Stomach smooth muscle (tissue), 2 donors: ENCODE data around the gene HHATL.
A peak's percentile ranks its signal among the peaks of the same experiment; 100 is the strongest.

Source experiments
- H3K27ac ChIP-seq: one replicate; pipeline ENCODE4 v1.7.0; 2013; ENCODE audit warnings: mild to moderate bottlenecking, low read length, inconsistent platforms
- H3K27me3 ChIP-seq, 2 donors: one replicate each; pipeline ENCODE4 v1.7.0; 2013; ENCODE audit warnings: low read length in 2 of 2; ENCODE audit not compliant: insufficient read depth in 2 of 2, control insufficient read depth in 1 of 2
- H3K36me3 ChIP-seq, 2 donors: one replicate each; pipeline ENCODE4 v1.7.0; 2013; ENCODE audit warnings: low read length in 2 of 2; ENCODE audit not compliant: control insufficient read depth in 2 of 2, insufficient read depth in 2 of 2
- H3K4me1 ChIP-seq: one replicate; pipeline ENCODE4 v1.7.0; 2013; ENCODE audit warnings: low read length; ENCODE audit not compliant: control insufficient read depth, insufficient read depth
- H3K4me3 ChIP-seq, 2 donors: one replicate each; pipeline ENCODE4 v1.7.0; 2013; ENCODE audit warnings: low read length in 2 of 2
- H3K9ac ChIP-seq, 2 donors: one replicate each; pipeline ENCODE4 v1.7.0; 2013; ENCODE audit warnings: low read length in 2 of 2, mild to moderate bottlenecking in 1 of 2
- H3K9me3 ChIP-seq, 2 donors: one replicate each; pipeline ENCODE4 v1.7.0; 2013; ENCODE audit warnings: low read length in 2 of 2; ENCODE audit not compliant: control insufficient read depth in 2 of 2
- donor health status: healthy.
- donor health status: Pancreatic carcinoma.

Gene HHATL

DNA sequence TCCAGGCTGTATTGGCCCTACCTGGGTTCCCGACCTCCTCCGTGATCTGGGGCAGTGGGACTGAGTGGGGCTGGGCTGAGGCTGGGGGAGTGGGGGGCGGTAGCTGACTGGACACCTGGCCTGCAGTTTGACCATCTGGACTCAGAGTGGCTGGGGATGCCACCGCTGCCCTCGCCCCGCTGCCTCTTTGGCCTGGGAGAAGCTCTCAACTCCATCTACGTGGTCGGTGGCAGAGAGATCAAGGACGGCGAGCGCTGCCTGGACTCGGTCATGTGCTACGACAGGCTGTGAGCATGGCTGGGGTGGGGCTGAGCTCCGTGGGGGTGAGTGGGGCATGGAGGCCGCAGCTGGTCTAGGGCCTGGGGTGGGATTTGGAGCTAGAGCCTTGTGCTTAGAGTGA, 14.6 kb downstream of the HHATL start:
- Histone ChIP-seq H3K36me3 (no peaks in the 10 kb centered on the region), H3K9me3 (no peaks in the 10 kb centered on the region), H3K4me3 (no peak overlapping the region), H3K27ac (no peak overlapping the region), H3K9ac (no peak overlapping the region), H3K27me3 (peaks cover 9% of the 10 kb centered on the region in 2 donors), H3K4me1 (peaks cover 24% of the 10 kb centered on the region)

DNA sequence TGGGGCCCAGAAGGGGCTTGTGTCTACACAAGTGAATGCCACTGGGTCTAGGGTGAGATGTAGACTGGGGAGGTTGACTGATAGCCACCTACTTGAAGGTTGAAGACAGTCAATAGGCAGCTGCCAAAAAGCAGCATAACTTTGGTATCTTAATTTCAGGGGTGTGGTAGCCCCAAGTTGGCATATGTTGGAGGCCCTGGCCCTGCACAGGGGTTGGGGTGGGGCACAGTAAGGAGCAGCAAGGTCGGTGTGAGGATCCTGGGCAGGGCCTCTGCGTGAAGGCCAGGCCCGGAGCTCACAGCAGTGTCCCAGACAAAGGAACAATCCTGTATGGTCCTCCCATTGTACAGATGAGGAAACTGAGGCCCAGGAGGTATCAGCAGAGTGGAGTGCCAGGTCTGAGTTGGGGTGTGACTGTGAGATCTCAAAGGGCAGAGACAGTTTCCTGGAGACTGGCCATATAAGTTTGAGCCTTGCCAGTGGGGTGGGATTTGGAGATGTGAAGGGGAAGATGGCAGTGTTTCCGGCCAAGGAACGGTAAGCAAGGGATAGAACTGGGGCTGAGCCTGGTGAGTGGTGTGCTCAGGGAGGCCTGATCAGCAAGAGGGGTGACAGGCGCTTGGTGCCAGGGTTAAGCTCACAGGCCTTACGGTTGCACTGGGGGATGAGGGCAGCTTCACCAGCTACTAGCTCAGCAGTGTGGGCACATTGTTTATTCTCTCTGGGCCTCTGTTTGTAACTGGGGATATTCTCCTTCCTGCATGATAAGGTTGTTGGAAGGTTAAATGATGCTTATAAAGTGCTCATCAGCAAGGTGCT, 15.6 kb downstream of the HHATL start:
- Histone ChIP-seq H3K36me3 (no peaks in the 10 kb centered on the region), H3K9ac (no peak overlapping the region), H3K27me3 (peaks cover 9% of the 10 kb centered on the region in 2 donors), H3K9me3 (no peaks in the 10 kb centered on the region), H3K4me1 (peaks cover 24% of the 10 kb centered on the region), H3K4me3 (no peak overlapping the region), H3K27ac (no peak overlapping the region)

DNA sequence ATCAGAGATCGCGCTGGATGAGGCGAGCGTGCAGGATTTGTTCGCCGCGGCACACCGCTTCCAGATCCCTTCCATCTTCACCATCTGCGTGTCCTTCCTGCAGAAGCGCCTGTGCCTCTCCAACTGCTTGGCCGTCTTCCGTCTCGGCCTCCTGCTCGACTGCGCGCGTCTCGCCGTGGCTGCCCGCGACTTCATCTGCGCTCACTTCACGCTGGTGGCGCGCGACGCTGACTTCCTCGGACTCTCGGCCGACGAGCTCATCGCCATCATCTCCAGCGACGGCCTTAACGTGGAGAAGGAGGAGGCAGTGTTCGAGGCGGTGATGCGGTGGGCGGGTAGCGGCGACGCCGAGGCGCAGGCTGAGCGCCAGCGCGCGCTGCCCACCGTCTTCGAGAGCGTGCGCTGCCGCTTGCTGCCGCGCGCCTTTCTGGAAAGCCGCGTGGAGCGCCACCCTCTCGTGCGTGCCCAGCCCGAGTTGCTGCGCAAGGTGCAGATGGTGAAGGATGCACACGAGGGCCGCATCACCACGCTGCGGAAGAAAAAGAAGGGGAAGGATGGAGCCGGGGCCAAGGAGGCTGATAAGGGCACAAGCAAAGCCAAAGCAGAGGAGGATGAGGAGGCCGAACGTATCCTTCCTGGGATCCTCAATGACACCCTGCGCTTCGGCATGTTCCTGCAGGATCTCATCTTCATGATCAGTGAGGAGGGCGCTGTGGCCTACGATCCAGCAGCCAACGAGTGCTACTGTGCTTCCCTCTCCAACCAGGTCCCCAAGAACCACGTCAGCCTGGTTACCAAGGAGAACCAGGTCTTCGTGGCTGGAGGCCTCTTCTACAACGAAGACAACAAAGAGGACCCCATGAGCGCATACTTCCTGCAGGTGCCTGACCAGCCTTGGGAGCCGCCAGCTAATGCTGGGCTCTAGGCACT, 16.4 kb downstream of the HHATL start:
- Histone ChIP-seq H3K27me3 (peaks cover 9% of the 10 kb centered on the region in 2 donors), H3K9me3 (no peaks in the 10 kb centered on the region), H3K27ac (no peak overlapping the region), H3K4me3 (peak overlapping the region; percentile 33 to 67), H3K36me3 (no peaks in the 10 kb centered on the region), H3K9ac (no peak overlapping the region), H3K4me1 (peaks cover 24% of the 10 kb centered on the region)

DNA sequence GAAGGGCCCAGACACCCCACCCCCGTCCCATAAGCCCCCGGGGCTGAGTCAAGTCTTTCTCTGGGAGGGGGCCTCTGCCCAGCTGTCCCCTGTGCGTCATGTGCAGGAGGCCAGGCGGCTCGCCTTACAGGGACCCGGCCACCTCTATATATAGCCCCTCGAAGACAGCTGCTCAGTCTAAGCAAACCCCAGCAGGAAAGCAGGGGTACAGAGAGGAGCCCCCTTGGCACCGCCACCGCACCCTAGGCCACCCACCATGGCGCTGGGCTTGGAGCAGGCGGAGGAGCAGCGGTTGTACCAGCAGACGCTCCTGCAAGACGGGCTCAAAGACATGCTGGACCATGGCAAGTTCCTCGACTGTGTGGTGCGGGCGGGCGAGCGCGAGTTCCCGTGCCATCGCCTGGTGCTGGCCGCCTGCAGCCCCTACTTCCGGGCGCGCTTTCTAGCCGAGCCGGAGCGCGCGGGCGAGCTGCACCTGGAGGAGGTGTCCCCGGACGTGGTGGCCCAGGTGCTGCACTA, 17.2 kb downstream of the HHATL start, which contains the start of gene KLHL40:
TSS of gene KLHL40 (plus strand) at position 175 of the 519 bp plus-strand sequence. CDS start at position 257, 82 bp downstream.
- H3K36me3 ChIP-seq, result no peaks in the 10 kb centered on the region
- H3K27ac ChIP-seq, result no peak within 1 kb of the TSS
- peaks cover 9% of the 10 kb centered on the region in 2 donors for H3K27me3 ChIP-seq
- H3K9me3 ChIP-seq, result no peaks in the 10 kb centered on the region
- H3K4me3 ChIP-seq, result peak within 1 kb of the TSS; percentile 33 to 67
- no peak within 1 kb of the TSS for H3K9ac ChIP-seq
- H3K4me1 ChIP-seq, result peaks cover 24% of the 10 kb centered on the region

DNA sequence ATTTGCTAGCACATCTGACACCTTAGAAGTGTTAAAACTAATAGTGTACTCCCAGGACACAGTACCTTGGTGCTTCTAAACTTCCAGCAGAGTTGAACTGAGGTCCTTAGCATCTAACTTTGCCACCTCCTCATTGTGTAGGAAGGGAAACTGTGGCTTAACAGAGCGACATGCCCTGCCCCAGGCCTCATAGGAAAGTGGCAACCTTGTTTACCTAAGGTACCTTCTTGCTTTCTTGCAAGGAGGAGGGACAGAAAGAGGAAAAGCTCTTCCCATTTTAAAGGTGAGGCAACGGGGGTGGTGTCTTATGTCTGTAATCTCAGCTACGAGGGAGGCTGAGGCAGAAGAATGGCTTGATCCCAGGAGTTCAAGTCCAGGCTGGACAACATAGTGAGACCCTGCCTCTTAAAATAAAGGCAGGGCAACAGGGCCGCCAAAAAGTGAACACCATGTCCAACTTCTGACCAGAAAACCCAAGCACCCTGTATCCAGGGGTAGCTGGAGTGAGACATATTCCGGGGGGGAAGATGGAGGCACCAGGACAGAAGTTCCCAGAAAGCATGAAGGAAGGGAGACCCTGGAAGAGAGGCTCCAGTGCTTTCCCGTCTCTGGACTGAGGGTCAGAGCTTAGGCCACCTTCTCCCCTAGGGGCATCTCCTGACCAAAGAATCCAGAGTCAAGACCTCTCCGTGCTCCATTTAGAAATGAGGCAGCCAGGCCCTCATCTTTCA, 17.8 kb downstream of the HHATL start:
- Histone ChIP-seq H3K27me3 (peaks cover 9% of the 10 kb centered on the region in 2 donors), H3K9ac (no peak overlapping the region), H3K36me3 (no peaks in the 10 kb centered on the region), H3K4me3 (no peak overlapping the region), H3K27ac (no peak overlapping the region), H3K4me1 (peaks cover 24% of the 10 kb centered on the region), H3K9me3 (no peaks in the 10 kb centered on the region)

DNA sequence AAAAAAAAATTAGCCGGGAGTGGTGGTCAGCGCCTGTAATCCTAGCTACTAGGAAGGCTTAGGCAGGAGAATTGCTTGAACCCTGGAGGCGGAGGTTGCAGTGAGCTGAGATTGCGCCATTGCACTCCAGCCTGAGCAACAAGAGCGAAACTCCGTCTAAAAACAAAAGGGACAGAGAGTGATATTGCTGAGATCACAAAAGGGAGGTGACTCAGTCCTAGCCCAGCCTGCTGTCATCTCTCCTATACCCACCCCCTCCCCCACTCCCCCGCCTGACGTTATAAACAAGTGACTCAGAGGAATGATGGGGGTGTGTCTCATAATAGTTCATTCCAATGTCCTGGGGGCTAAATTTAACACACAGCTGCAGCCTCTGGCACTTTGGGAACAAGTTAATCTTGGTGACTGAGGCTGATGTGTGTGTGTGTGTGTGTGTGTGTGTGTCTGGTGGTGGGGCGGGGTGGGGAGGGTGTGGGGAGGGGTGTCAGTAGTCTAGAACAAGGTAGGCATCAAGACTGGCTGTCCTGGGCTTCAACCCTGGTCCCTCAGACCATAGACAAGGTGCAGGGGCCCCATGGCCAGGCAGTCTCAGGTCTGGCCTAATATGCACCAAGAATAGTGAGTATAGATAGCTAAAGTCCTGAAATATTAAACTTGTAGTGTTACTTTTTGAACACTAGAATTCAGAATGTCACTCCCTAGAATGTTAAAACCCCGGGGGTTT, 18.6 kb downstream of the HHATL start:
- peaks cover 9% of the 10 kb centered on the region in 2 donors for H3K27me3 ChIP-seq
- no peaks in the 10 kb centered on the region for H3K9me3 ChIP-seq
- no peak overlapping the region for H3K4me3 ChIP-seq
- H3K36me3 ChIP-seq, result no peaks in the 10 kb centered on the region
- no peak overlapping the region for H3K9ac ChIP-seq
- H3K4me1 ChIP-seq, result peaks cover 24% of the 10 kb centered on the region
- H3K27ac ChIP-seq, result no peak overlapping the region

DNA sequence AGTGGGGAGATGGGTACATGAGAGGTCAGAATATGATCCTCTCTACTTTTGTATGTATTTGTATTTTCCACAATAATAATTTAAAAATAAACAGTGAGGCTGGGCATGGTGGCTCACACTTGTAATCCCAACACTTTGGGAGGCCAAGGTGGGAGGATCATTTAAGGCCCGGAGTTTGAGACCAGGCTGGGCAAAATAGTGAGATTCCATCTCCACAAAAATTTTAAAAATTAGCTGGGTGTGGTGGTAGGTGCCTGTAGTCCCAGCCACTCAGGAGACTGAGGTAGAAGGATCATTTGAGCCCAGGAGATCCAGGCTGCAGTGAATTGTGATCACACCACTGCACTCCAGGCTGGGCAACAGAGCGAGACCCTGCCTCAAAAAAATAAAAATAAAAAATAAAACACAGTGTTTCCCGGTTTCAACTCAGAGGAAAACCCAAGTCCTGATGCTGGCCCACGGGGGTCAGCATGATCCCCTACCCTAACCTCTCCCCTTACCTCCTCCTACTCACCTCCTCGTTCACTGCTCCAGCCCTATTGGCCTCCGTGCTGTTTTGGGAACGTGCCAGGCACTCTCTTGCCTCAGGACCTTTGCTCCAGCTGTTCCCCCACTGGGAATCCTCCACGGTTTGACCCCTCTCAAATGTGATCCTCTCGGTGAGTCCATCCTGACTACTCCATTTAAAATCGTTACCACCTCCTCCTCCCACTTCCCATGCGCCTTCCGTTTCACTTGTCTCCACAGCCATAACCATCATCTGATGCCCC, 20.1 kb downstream of the HHATL start:
- H3K27me3 ChIP-seq, result peaks cover 9% of the 10 kb centered on the region in 2 donors
- no peak overlapping the region for H3K4me3 ChIP-seq

DNA sequence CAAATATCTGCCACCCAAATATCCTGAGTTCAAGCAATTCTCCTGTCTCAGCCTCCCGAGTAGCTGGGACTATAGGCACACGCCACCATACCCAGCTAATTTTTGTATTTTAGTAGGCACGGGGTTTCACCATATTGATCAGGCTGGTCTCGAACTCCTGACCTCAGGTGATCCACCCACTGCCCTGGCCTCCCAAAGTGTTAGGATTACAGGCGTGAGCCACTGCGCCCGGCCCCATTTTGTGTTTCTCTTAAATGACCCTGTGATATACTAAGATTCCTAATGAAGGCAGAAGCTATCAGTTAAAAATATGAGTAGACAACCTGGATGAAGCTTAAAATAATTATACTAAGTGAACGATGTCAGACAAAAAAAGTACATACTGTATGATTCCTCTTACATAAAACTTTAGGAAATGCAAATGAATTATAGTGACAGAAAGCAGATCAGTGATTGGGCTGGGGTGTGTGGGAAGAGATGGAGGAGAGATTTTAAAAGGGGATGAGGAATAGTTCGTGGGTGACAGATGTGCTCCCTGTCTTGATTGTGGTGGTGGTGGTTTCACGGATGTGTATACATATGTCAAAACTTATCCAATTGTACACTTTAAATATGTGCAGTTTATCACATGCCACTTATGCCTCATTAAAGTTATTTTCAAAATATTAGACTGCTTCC, 21.1 kb downstream of the HHATL start:
- Histone ChIP-seq H3K4me1 (peaks cover 24% of the 10 kb centered on the region), H3K27me3 (peaks cover 4 to 8% of the 10 kb centered on the region in 2 donors), H3K4me3 (no peak overlapping the region), H3K36me3 (no peaks in the 10 kb centered on the region), H3K9me3 (no peaks in the 10 kb centered on the region), H3K9ac (no peak overlapping the region), H3K27ac (no peak overlapping the region)

More for the DNA sequence above, 20.1 kb downstream of the HHATL start:
- no peak overlapping the region for H3K9ac ChIP-seq
- H3K36me3 ChIP-seq, result no peaks in the 10 kb centered on the region
- H3K4me1 ChIP-seq, result peaks cover 24% of the 10 kb centered on the region
- H3K9me3 ChIP-seq, result no peaks in the 10 kb centered on the region
- H3K27ac ChIP-seq, result no peak overlapping the region

DNA sequence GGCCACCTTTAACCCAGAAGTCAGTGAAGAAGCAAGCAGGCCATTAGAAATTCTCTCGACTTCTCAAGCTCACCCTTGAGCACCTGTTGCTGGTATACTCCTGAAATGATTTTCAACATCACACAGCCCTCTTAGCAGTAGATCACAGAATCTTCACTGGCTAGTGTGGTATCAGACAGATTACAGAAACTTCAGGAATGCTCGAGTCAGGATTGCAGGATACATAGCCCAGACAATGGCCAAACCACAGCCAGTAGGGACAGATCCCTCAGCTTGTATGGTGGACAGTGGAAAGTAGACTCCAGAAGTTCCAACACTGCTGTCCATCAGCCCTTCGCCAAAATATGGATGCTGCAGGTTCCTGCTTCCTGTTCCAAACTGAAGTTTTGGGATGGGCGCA, 21.8 kb downstream of the HHATL start:
- peaks cover 0 to 4% of the 10 kb centered on the region in 2 donors for H3K27me3 ChIP-seq
- H3K9ac ChIP-seq, result no peak overlapping the region
- no peak overlapping the region for H3K4me3 ChIP-seq
- no peaks in the 10 kb centered on the region for H3K36me3 ChIP-seq
- no peak overlapping the region for H3K27ac ChIP-seq
- H3K9me3 ChIP-seq, result peaks cover 0 to 3% of the 10 kb centered on the region in 2 donors
- peaks cover 19% of the 10 kb centered on the region for H3K4me1 ChIP-seq
